ENCODE data around the gene ZNRF1. TPM values are rescaled to one million over a fixed set of nuclear protein-coding genes. Genes with fewer than 3 reads are reported as not detected.

ZNRF1 gene
- polyA plus RNA-seq, 4 donors: 34.8 to 37.0 (median 35.3) TPM

DNA sequence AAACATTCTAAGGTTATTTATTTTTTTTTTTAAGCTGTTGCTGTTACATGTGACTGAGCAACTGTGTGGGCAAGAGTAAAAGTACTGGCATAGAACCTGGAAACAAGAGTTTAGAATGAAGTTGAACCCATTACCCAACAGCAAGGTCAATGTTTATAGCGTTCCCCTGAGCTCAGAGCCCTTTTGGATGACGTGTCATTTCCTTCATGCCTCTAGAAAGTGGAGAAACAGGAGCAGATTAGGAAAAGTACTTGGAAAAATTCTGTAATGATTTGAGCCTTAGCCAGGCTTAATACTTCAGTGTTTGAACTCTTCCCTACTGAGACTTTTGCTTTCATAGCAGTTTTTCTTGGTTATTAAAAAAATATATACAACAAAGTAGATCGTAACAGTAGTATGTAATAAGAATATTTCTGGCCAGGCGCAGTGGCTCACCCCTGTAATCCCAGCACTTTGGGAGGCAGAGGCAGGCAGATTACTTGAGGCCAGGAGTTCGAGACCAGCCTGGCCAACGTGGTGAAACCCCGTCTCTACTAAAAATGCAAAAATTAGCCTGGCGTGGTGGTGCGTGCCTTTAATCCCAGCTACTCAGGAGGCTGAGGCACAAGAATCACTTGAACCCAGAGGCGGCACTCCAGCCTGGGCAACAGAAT is 27.5 kb downstream of the ZNRF1 start:
- DNase-seq (ENCODE audit: low read depth in 4 of 4, low spot score in 3 of 4): peak in 1 of 4 donors; percentile 29

DNA sequence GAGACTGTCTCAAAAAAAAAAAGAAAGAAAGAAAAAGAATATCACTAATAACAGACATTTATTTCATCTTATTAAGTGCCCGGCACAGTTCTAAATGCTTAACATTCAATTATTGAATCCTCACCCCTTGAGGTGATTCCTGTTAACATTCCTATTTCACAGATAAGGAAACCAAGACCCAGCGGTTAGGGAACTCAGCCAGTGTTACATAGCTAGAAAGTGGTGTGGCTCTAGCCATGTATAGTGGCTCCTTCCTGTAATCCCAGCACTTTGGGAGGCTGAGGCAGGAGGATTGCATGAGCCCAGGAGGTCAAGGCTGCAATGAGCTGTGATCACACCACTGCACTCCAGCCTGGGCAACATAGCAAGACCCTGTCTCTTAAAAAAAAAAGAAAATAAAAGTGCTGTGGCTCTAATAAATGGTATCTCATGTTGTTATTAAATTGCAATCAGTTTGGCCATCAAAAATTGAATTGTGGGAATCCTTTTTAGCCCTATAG is 28.1 kb downstream of the ZNRF1 start:
- no peak for DNase-seq (ENCODE audit: low read depth in 4 of 4, low spot score in 3 of 4)

DNA sequence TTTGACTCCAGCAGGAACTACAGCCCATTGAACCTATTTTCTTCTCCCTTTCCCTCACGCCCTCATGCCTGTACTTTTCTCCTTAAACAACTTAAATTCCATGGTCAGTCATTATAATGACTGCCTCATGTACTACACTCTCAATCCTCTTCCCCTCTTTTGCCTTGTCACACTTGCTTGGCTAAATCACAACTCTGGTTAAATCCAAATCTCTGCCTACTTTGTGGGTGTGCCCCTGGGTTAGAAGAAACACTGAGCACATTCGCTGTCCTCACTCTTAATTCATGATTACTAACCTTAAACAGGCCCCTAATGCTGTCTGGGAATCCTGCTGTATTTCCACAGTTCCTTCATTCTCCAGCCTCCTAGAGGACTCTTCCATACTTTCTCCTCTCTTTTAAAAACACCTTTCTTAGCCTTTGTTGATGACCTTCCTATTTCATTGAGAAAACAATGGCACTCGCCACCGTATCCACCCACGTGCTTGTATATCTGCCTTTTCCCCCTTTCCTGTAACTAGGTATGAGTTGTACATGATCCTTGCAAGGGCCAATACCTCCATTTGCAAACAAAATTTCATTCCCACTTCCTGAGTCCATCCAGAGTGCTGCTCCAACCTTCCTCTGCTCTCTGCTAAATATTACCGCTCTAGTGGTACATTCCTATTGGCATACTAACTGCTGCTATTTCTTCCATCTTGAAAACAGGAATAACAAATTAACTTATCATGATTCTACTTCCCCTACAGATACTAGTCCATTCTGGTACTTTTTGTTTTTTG is 28.9 kb downstream of the ZNRF1 start:
- no peak for DNase-seq (ENCODE audit: low read depth in 4 of 4, low spot score in 3 of 4)

DNA sequence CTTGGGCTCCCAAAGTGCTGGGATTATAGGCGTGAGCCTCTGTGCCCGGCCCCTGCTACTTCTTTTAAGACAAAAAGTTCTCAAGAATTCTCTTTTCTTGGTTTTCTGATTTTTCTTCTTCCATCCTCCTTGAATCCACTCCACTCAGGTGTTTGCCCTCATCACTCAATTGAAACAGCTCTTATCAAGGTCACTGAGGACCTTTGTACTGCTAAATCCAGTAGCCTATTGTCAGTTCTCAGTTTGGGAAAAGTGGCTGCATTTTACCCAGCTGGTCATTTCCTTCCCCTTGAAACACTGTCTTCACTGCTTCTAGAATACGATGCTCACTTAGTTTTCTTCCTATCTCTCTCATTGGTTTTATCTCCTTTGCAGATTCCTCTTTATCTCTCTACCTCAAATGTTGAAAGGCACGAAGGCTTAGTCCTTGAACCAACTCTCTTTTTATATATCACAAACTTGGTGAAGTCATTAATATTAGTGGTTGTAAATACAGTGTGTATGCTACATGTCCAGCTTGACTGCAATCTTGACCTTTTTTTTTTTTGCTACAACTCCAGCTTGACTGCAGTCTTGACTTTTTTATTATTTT is 29.8 kb downstream of the ZNRF1 start:
- DNase-seq (ENCODE audit: low read depth in 4 of 4, low spot score in 3 of 4): no peak

DNA sequence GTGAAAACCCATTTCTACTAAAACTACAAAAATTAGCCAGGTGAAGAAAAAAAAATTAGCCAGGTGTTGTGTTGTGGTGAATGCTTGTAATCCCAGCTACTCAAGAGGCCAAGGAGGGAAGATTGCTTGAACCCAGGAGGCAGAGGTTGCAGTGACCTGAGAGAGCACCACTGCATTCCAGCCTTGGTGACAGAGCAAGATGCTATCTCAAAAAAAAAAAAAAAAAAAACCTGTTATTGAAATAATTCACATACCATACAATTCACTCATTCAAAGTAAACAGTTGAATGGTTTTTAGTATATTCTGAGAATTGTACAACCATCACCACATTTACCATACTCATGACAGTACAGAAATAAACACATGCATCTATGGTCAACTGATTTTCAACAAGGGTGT is 31.0 kb downstream of the ZNRF1 start:
- no peak for DNase-seq (ENCODE audit: low read depth in 4 of 4, low spot score in 3 of 4)

DNA sequence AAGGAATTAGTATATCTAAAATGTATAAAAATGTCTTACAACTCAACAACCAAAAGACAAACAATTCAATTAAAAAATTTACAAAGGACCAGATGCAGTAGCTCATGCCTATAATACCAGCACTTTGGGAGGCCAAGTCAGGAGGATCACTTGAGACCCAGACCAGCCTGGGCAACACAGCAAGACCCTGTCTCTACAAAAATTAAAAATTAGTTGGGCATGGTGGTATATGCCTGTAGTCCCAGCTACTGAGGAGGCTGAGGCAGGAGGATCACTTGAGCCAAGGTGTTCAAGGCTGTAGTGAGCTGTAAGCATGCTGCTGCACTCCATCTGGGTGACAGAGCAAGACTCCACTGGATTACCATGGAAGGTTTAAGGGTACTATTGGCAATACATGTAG is 33.8 kb downstream of the ZNRF1 start:
- DNase-seq (ENCODE audit: low read depth in 4 of 4, low spot score in 3 of 4): no peak

DNA sequence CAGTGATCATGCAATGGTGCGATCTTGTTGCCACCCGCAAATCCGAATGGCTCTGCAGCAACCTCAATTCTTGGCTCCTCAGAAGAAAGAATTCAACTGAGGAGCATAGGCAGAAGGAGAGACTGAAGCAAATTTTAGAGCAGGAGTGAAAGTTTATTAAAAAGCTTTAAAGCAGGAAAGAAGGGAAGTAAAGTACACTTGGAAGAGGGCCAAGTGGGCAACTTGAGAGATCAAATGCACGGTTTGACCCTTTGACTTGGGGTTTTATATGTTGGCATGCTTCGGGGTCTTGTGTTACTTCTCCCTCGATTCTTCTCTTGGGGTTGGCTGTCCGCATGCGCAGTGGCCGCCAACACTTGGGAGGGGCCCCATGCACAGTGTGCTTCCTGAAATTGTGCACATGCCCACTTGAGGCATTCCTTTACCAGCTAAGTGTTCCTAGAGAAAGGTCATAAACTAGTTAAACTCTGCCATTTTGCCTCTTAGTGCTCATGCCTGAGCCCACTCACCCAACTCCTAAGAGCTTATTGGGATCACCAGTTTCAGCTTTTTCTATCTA is 36.7 kb downstream of the ZNRF1 start:
- DNase-seq (ENCODE audit: low read depth in 4 of 4, low spot score in 3 of 4): no peak

DNA sequence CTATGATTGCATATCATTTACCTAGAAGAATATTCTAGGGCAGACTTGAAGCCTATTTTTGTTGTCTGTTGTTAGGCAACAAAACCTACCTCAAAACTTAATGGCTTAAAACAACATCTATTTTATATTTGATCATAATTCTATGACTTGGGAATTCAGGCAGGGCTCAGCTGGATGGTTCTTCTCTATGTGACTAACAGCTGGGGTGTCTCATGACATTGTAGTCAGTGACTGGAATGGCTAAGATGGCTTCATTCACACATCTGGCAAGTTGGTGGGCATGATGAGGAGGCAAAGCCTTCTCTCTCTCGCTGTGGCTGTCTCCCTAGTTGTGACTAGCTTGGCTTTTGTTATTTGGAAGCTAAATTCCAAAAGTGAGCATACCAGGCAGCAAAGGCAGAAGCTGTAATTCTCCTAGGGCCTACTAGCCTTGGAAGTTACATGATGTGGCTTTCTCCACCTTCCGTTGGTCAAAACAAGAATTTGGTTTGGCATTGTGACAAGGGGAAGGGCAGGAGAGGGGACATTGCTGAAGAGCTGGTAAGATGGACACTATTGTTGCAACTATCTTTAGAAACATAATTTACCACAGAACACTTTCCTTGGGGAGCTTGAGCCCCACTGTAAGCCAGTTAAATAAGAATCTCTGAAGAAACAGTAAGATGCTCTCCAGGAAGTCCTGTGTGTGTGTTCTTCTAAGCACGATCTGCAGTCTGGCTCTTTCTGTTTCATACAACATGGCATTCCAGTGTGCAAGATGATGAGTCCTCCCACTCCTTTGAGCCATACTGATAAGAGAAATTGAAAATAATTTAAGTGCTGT is 39.4 kb downstream of the ZNRF1 start:
- no peak for DNase-seq (ENCODE audit: low read depth in 4 of 4, low spot score in 3 of 4)

DNA sequence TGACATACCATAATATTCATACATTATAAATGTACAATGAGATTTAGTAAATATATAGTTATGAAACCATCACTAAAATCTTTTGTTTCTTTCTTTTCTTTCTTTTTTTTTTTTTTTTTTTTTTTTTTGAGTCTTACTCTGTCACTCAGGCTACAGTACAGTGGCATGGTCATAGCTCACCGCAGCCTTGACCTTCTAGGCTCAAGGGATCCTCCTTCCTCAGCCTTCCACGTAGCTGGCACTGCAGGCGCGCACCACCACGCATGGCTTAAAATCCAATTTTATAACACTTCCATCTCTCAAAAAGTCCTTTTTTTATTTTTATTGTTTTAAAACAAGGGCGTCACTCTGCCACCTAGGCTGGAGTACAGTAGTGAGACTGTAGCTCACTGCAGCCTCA is 41.1 kb downstream of the ZNRF1 start:
- no peak for DNase-seq (ENCODE audit: low read depth in 4 of 4, low spot score in 3 of 4)

DNA sequence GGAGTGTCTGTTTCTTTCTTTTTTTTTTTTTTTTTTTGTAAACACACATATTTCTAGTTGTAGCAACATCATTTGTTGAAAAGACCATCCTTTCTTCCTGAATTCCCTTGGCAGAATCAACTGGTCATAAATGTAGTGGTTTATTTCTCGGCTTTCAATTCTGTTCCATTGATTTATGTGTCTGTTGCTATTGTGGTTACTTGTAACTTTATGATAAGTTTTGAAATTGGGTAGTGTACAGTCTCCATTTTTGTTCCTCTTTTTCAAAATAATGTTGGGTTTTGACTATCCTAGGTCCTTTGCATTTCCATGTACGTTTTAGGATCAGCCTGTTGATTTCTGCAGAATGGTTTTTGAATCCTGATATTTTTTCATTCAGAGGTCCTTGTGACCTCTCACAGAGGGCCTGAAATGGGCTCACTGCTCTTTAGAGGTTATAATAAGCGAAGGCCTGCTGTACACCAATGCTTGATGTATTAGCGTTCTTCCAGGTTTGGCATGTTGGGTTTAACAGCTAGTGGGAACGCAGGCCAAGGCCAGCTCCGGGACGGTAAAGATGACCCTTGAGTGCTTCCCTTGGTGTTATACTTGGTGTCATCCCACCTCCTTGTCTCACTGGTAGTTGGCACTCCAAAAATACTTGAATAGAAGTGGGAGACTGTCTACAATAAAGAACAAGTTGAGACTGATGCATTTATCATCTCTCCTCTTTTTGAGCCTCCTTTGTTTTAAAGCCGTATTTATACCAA is 43.8 kb downstream of the ZNRF1 start:
- DNase-seq (ENCODE audit: low read depth in 4 of 4, low spot score in 3 of 4): no peak

DNA sequence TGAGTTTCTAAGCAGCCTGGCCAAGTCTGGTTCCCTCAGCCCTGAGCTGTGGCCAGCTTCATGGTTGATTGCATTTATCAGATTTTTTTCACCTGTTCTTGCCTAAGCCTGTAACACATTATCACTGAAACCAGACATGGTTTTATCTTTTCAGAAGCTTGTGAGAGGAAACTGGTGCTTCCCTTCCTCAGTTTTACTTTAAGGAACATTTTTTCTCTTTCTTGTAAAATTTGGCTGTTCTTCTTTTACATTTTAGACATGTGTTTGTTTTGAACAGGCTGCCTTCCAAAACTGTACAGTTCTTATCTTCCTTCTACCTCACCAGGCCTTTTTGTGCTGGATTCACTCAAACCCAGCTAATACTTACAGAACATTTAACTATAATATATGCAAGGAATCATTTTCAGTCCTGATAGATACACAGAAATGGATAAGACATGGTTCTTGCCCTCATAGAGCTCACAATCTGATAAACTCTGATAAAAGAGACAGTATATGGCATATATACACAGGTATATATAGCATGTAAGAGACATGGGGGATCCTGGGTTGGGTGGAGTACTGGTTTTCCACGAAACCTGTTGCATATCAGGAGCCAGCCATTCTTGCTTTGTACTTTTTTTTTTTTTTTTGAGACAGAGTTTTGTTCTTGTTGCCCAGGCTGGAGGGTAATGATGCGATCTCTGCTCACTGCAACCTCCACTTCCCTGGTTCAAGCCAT is 44.5 kb downstream of the ZNRF1 start:
- DNase-seq (ENCODE audit: low read depth in 4 of 4, low spot score in 3 of 4): no peak

DNA sequence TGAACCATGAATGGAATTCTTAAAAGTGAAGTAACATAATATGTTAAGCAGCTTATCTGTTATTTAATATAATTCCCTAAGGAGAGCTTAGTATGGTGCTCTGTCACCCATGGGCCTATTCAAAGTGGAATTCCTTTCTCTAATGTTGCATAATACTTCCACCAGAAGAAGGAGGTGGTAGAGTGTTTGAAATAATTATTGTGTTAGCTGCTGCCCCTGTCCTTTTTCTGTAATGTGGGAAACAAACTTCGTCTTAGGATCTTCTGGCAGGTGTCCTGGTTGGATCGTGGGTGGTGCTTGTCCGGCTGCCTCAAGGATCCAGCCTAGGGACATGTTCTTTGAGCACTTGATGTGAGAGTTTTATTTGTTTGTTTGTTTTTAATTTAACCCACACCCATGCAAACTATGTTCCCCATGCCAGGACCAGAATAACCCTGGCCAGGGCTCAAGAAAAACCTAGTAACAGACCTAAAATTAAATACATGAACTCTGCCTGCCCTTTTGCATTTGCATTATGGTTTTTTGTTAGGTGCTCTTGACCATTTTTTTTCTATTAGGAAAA is 46.1 kb downstream of the ZNRF1 start:
- no peak for DNase-seq (ENCODE audit: low read depth in 4 of 4, low spot score in 3 of 4)

DNA sequence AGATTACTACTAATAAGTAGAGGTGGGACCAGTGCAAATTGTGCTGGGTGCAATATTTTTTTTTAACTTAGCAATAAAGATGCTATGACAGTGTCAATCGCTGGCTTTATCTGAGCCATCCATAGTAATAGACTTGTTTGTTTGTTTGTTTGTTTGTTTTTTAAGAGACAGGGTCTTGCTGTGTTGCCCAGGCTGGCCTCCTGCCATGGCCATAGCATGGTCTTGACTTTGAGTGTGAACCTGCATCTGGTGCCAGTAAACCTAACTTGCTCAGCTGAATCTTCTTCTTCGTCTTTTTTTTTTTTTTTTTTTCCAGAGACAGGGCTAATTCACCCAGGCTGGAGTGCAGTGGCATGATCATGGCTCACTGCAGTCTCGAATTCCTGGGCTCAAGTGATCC is 46.6 kb downstream of the ZNRF1 start:
- no peak for DNase-seq (ENCODE audit: low read depth in 4 of 4, low spot score in 3 of 4)

DNA sequence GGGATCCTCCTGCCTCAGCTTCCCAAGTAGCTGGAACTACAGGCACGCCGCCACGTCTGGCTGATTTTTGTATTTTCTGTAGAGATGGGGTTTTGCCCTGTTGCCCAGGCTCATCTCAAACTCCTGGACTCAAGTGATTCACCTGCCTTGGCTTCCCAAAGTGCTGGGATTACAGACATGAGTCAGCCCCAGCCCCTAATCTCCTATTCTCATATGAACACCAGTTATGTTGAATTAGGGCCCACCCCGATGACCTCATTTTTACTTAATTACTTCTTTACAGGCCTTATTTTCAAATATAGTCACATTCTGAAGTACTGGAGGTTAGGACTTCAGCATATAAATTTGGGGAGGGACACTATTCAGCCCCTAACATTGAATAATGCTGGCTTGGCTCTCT is 49.2 kb downstream of the ZNRF1 start:
- DNase-seq (ENCODE audit: low read depth in 4 of 4, low spot score in 3 of 4): no peak

DNA sequence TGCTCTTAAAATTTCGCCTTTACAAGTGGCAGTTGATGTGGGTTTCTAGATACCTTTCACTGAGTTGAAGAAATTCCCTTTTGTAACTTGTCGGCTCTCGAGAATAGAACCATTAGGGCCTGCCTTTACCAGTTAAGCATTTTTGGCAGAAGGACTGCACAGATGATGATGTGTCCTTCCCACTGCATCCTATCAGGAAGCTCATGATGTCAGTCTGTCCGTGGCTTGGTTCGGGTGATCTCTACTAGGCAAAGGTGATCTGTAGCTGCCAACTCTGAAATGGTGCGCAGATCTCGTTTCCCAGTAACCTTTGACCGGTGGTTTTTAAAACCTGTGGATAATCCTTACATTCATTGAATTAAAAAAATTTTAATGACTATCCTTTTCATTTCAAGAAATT is 49.7 kb downstream of the ZNRF1 start:
- DNase-seq (ENCODE audit: low read depth in 4 of 4, low spot score in 3 of 4): no peak

DNA sequence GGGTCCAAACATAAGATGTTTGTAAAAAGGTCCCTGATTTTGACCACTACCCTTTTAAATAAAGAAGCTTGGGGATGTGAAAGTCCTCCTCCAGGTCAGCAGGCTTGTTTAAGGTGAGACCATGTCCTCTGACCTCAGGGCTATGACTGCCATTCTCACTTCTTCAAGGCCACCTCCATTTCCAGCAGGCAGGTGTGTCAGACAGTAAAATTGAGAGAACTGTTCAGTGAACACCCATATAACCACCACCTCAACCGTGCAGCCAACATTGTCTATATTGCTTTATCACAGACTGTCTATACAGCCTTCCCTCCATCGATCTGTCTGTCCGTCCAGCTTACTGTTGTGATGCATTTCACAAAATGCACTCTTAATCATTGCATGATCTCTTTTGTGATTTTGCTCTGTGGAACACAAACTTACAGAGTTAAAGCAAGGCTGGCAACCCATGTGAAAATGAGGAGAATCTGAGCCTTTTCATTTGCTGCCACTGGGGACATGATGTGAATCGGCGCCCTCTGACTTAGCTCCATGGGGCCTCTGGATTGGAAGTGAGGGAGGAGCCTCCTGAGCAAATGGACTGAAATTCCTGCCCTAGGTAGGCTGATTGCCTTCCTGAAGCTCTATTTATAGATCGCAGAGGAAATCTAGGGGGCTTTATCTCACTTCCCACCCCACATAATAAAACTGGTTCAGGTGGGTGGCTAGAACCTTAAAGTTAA is 53.8 kb downstream of the ZNRF1 start:
- DNase-seq (ENCODE audit: low read depth in 4 of 4, low spot score in 3 of 4): no peak

DNA sequence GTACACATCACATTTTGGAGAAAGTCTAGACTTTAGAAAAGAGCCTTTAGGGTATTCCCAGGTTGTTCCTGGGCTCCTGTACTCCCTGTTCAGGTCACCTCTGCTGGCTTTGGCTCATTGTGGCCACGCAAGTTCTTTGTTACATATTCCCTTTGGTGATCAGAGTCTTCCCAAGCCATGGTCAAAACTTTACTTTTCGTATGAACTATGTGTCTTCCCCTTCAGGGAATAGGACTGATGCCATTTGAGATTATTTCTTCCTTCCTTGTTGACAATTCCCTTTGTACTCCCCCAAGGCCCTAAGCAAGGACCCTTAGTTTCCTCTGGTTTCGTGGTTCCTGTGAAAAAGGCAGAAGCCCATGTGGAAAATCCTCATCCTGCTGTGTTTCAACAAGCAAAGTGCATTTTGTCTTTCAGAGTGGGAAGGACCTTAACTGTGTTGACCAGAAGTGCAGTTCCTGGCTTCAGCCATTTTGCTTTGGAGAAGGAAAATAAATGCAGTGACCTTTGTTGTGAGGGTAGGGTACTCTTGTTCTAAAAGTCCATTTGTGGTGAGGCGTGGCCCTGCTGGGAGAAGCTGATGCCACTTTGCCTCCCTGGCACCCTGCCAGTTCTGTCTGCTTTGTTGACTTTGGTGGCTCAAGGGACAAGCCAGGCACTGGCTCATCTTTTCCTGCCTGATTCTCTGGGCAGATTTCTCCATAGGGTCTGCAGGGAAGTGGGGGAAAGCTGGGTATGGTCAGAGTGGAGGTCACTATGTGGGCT is 55.1 kb downstream of the ZNRF1 start:
- DNase-seq (ENCODE audit: low read depth in 4 of 4, low spot score in 3 of 4): no peak

DNA sequence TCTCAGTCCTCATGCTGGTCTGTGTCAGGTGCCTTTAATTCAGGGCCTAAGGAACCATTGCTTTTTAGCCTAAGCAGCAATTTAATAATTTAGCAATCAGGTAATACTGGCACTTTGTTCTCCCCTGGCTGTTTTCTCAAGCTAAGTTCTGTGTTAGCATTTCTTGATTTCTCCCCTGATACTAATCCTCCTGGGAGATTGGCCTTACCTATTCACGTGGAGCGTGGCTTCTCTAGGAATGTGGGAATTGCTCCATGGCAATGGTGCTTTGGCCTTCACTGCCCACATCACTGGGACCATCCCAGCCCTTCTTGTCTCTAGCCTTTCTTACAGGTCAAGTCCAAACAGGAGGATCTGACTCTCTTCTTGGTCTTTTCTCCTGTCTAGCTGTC is 55.7 kb downstream of the ZNRF1 start:
- no peak for DNase-seq (ENCODE audit: low read depth in 4 of 4, low spot score in 3 of 4)

Measured in right renal pelvis (tissue), 4 donors.